GM18868 (cell line): ENCODE measurements around the gene XPC.

Experiments used
- ATAC-seq: cut with Tn5 transposase; IDR thresholded peaks from one replicate; pipeline ENCODE4 v1.9.1; 2021; ENCODE audit warnings: mild to moderate bottlenecking, moderate library complexity; ENCODE audit not compliant: unreplicated experiment

XPC gene

GRCh38 chr3:14137004-14137403, 41.4 kb downstream of the XPC start:
- no peak for ATAC-seq

DNA sequence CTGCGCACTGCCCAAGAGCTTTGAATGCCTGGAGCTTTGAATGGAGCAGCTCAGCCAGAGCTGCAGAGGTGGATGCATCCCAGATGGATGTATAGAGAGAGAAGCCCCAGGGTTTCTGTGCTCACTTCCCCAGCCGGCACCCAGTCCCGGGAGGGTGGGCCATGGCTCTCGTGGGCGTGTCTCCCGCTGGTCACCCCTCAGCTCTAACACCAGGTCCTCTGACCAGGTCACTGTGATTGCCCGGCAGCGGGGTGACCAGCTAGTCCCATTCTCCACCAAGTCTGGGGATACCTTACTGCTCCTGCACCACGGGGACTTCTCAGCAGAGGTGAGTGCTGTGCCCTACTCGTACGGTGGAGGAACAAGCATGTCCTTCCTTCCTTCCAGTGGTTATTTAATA, 42.8 kb downstream of the XPC start:
- ATAC-seq, result no peak

DNA sequence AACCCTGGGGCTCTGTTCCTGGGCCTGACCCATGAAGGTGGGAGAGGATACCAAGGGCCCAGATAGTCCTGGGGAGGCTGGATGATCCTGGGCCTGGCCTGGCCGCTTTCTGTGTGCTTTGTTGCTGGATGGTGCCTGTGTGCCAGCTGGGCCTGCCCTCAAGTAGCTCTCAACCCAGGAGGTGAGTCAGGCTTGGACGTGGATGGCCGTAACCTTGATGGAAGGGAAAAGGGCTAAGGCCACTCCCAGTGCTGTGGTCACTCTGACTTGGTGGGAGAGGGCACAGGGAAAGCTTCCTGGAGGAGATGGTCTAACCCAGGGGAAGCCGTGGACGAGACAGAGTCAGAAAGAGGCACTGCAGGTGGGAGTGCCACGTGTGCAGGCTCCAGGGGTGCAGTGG, 44.1 kb downstream of the XPC start:
- ATAC-seq, result no peak

DNA sequence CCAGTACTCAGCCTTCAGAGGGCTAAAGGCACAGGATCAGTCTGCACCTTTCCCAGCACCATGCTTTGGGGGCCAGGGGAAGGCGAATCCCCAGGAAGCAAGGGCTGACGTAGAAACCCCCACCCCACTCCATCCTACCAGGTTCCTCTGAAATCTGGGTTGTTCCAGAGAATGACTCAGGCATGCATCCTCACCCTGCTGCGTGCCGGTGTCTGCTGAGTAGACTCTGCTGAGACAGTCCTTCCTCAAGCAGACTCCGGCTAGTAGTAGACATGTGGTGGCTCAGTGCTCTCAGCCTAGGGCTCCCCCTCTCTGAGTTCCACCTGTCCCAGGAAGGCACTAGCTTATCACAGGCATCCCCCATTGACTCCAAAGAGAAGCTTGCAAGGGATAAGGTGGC, 44.5 kb downstream of the XPC start:
- no peak for ATAC-seq

DNA sequence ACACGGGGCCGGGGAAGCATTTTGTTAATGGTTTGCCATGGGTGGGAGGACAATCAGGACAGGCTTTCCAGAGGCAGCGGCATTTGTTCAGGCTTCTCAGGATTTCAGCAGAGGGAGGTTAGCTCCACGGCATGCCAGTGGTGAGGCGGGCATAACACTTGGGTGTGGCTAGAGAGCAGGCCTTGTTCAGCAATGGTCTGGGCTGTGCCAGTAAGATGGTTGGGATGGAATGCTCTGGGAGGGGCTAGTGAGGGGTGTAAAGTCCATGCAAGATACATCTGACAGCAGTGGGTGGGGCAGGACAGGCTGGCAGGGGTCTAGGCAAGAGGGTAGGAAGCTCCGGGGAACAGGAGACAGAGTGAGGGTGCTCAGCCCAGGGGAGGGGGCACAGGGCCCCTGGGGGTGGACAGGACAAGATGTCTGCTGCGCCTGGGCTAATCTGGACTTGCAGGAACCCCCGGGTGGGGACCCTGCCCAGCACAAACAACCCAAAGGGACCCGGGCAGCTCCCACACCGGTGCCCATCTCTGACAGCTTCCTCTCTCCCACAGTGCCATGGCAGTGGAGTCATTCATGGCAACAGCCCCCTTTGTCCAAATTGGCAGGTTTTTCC, 45.1 kb downstream of the XPC start:
- no peak for ATAC-seq

DNA sequence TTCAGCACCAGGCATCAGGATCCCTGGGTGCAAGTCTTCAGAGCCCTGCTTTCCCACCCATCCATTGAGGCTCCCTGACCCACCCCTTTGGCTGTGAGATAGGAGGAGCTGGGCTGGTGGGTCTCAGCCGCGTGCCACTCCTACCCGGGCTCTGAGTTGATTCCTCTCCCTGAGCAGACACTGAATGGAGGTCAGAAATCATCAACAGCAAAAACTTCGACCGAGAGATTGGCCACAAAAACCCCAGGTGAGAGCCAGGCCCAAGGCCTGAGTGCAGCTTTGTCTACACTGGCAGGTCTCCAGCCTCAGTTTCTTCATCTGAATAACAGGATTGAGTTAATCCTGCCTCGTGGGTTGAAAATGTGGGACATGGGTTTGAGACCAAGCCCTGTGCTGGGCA, 45.7 kb downstream of the XPC start:
- no peak for ATAC-seq

GRCh38 chr3:14132120-14132519, 46.3 kb downstream of the XPC start:
- no peak for ATAC-seq

- ATAC-seq, result no peak
Observed at GRCh38 chr3:14131134-14131533, 47.3 kb downstream of the XPC start.

- ATAC-seq, result no peak
Observed at GRCh38 chr3:14130707-14131106, 47.7 kb downstream of the XPC start.

GRCh38 chr3:14130230-14130629, 48.2 kb downstream of the XPC start:
- ATAC-seq, result no peak

- ATAC-seq, result no peak
Observed at GRCh38 chr3:14129296-14129695, 49.1 kb downstream of the XPC start.

- ATAC-seq, result no peak
Observed at GRCh38 chr3:14128724-14129123, 49.7 kb downstream of the XPC start.

DNA sequence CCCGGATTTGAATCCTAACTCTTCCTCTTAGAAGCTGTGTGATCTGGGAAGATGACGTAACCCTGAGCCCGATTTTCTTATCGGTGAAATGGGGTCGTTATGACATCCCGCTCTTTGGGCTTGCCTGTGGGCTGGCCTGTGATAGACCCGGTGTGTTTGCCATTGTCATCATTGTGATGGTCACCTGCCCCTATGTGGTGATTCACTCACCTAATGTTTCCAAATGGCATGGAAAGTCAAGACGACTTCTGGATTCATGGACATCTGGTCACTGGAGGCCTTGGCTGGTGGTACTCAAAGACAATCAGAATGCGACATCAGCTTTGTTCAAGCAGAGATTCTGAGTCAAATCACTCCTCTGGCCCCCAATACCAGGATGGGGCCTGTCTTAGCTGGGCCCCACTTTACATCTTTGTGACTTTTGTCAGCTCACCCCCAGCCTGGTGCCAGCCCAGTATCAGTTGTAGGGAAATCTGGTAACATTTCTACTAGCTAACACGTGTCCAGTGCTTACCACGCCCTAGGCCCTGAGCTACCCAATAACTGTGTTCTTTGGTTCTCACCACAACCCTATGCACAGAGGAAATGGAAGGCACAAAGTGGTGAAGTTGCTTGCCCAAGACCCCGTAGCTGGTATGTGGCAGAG, 50.8 kb downstream of the XPC start:
- ATAC-seq, result no peak

DNA sequence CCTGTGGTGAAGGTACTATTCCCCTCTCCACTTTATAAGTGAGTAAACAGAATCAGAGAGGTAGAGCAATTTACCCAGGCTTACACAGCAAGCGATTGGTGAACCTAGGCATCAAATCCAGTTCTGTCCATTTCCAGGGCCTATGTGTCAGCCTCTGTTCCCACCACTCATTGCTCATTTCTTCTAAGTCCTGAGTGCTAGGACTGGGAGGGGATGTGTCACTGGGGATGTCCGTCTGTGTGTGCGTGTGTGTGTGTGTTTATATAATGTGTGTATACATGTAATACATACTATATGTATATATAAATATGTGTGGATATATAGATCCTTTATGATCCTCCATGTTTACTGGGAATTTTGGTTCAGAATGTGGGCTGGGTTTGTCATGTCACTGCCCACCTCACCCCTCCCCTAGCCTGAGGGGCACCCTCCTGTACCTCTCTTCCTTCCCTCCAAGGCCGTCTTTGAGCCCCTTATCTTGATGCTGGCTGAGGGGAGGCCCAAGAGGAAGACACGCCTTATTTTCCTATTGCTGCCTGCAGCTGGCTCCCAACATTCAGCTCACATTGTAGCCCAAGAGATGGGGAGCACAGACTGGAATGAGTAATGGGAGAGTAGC, 51.4 kb downstream of the XPC start:
- no peak for ATAC-seq

DNA sequence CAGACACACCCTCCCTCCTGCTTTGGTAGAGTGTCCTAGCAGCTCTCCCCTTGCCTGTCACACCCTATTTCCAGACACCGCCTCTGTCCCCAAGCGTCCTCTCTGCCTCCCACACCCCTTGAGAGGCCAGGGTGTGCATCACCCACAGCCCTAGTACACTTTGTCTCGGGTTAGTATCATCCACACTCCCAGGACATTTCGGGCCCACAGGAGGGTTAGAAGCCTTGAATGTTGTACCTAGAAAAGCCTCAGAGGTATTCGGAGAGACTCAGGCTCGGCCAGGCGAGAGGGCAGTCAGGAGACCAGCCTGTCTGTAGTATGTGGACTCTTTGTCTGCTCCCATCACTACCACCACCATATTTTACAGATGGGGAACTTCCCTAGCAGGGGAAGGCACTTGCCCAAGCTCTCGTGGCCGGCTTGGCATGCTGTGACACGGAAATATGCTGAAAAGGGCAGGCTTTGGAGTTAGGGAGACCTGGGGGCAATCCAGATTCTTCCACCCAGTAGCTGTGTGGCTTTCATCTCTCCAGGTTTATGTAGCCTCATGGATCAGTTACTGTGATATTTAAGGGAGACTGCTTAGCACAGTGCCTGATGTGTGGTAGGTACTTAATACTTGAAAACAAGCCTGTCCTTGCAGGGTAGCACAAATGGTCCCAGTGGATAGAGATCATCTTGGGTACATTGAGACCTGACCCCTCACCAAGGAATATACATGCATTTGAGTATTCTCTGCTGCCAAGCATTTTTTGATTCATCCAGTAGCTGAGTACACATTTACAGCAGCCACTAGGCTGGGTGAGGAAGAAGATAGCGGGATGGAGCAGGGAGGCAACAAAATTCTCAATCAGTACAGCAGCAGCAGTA, 52.1 kb downstream of the XPC start:
- no peak for ATAC-seq

- peak; percentile 28 for ATAC-seq
Observed at GRCh38 chr3:14125193-14126016, 53.0 kb downstream of the XPC start.

- peak; percentile 85 for ATAC-seq
Observed at GRCh38 chr3:14124615-14125192, 53.7 kb downstream of the XPC start, which contains the start of the genes CHCHD4 and TMEM43. Gene CHCHD4, minus strand, starts transcription at chr3:14124870. Its CDS starts 194 bp downstream, at chr3:14124676. Gene TMEM43, plus strand, starts transcription at chr3:14125052. Its CDS starts 142 bp downstream, at chr3:14125194.

GRCh38 chr3:14124223-14124614, 54.2 kb downstream of the XPC start:
- ATAC-seq, result peak; percentile 39

- ATAC-seq, result no peak
Observed at GRCh38 chr3:14123308-14124222, 54.8 kb downstream of the XPC start.
